Measurements from ENCODE around the gene KRTAP19-1.

KRTAP19-1 gene

GRCh38 chr21:30430170-30430655 lies 50.0 kb downstream of the KRTAP19-1 start, which contains the start of gene KRTAP13-4:
Gene KRTAP13-4, plus strand, starts transcription at chr21:30430220. Its CDS starts 56 bp downstream, at chr21:30430276.
- DNase-seq (ENCODE audit: low read depth in 2 of 2), result no peak

Data from activated CD4-positive, alpha-beta T cell treated with anti-CD3 and anti-CD28 coated beads for 24 hours (primary cell).